KBM-7 (cell line): ENCODE data around the gene POLR3G.
A peak's percentile ranks its signal among the peaks of the same experiment; 100 is the strongest.

Experiments used
- DNase-seq: peaks from one replicate; pipeline ENCODE4 v3.0.0-alpha.2; 2015
- in situ Hi-C: fragments of 300-500 bp; cut with MboI; formaldehyde crosslinking; loops from 2 replicates; pipeline ENCODE4 v1.14.3; 2020; ENCODE audit warnings: low sequenced_read_pairs, low pct_unique_long_range_greater_than_20kb, mixed read lengths

Gene POLR3G

DNA sequence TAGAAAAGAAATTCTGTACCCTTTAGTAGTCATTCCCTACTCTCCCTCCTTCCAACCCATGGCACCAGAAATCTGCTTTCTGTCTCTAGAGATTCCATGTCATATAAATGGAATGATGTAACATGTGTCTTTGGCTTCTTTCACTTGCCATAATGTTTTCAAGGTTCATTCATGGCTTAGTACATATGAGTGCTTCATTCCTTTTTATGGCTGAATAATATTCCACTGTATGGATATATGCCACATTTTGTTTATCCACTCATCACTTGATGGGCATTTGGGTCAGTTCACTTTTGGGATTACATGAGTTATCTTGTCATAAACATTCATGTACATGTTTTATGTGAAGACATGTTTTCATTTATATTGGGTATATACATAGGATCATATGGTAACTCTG lies 19.4 kb downstream of the POLR3G start:
- in situ Hi-C loops = no loop called here
- DNase-seq = no peak

GRCh38 chr5:90495146-90495545 lies 20.5 kb downstream of the POLR3G start:
- in situ Hi-C loops = no loop called here
- DNase-seq = no peak

GRCh38 chr5:90503596-90503995 lies 28.9 kb downstream of the POLR3G start:
- in situ Hi-C loops = no loop called here
- no peak for DNase-seq

GRCh38 chr5:90504743-90505142 lies 30.1 kb downstream of the POLR3G start:
- DNase-seq = no peak
- in situ Hi-C loops = no loop called here

- DNase-seq = no peak
- in situ Hi-C loops = no loop called here
Observed at GRCh38 chr5:90506221-90506620, 31.6 kb downstream of the POLR3G start.

DNA sequence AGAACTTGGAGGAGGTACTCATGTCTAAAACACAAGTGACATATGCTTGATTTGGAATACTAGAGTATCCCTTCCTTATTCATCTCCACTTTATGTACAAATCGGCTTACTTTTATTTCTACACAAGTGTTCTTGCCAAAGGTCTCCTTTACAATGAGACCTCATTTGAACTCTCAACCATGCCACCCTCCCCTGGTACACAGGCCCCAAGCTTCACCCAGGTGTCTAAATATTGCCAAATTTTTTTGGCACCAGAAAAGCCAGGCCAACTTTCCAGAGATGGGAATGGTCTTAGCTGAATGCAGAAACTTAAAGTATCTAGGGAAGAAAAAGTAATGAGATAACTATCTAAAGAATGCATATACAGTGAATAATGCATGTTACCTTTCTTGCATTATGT lies 35.8 kb downstream of the POLR3G start:
- in situ Hi-C loops = no loop called here
- no peak for DNase-seq

DNA sequence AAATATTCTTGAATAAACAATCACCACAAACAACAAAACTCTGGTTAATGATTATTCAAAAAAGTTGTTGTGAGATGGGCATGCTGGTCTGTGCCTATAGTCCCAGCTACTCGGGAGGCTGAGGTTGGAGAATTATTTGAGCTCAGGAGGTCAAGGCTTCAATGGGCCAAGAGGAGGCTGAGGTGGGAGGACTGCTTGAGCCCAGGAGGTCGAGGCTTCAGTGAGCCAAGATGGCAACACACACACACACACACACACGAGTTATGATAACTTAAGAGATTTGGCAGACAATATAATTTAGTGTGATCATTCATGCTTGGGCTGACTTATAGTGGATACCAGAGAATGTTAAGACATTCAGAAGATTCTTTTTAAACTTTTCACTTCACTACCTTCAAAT lies 39.9 kb downstream of the POLR3G start:
- DNase-seq = no peak
- in situ Hi-C loops = no loop called here

GRCh38 chr5:90518661-90519060 lies 44.0 kb downstream of the POLR3G start:
- DNase-seq = no peak
- in situ Hi-C loops = no loop called here

DNA sequence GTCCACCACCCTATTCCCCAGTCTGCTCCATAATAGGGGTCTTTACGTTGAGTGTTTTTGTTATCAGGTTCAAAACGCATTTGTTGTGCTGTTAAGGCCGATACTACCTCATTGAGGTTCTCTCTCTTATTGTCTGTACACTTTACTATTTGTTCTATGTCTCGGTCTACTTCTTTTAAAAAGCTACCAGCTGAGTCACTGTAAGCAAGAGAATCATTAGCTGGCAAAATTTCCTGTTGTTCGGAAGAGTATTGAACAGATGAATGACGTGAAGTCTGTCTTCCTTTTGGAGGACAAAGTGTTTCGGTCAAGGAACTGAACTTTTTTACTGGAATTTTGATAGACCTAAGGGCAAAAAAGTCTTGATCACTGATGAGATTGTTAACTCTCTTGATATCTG lies 44.4 kb downstream of the POLR3G start:
- in situ Hi-C loops = no loop called here
- no peak for DNase-seq

GRCh38 chr5:90528601-90529193 lies 54.0 kb downstream of the POLR3G start:
- DNase-seq = peak; percentile 32
- in situ Hi-C loops = no loop called here

DNA sequence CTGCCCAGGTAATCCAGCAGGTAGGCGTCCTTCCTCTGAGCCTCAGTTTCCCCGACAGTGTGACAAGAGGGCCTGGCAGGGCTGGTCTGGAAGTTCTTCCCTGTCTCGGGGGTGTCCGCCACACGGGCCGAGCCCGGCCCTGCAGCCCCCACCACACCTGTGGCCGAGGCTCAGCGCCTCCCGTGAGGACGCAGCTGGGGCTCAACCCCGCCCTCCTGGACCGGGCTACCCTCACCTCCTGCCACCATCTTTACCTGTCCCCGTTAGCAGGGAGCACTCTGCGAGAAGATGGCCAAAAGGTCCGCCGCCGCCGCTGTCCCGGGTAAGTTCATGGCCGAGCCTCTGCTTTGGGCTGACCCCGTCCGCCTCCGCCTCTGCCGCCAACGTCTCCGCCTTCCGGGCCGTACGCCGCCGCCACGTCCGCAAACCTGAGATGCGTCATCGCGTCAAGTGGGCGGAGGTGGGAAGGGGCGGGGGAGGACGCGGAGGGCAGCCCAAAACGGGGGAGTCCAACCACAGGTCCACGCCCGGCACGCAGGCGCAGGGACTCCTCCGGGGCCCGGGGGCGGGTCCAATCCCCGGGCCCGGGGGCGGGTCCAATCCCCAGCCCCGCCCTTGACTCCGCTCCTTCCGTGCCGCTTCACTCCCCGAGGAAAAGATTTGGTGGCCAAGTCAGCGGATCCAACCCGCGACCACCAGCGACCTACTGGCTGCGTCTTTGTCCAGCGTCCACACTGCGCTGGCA lies 54.7 kb downstream of the POLR3G start, which contains the start of gene LYSMD3:
Gene LYSMD3 (minus strand): TSS at position 391 of the 745 bp plus-strand sequence. CDS start 4,295 bp downstream, outside the sequence.
- DNase-seq = peak; percentile 95
- in situ Hi-C loops = no loop called here

DNA sequence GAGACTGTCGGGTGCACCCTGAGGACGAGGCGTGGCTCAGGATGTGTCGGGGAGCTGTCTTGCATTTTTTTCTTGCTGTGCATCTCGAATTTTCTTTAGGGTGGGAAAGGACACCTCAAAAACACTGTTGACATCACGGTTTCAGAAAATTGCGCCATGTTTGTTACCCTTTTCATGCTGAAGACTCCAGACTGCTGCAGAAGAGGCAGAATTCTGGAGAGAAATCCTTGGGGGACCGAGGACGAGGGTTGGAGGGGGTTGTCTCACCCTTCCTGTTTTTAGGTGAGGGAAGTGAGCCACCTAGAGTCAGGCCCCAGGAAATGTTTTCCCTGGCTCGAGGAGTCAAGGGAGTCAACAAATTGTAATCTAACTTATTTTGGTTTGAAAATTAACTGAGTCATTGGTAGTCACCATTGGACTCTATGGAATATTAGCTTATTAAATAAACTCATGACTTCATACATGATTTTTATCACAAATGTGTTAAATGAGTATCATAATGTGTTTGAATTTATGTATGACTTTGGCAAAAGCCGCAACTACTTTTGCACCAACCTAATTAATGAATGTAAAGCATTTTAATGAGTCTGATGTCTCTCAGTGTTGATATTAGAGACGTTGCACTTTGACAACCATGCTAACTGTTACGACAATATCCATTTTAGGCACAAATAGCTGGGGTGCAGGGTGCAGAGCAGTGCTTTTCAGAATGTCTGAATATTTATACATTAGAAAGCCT lies 55.4 kb downstream of the POLR3G start:
- in situ Hi-C loops = no loop called here
- peak; percentile 82 for DNase-seq

DNA sequence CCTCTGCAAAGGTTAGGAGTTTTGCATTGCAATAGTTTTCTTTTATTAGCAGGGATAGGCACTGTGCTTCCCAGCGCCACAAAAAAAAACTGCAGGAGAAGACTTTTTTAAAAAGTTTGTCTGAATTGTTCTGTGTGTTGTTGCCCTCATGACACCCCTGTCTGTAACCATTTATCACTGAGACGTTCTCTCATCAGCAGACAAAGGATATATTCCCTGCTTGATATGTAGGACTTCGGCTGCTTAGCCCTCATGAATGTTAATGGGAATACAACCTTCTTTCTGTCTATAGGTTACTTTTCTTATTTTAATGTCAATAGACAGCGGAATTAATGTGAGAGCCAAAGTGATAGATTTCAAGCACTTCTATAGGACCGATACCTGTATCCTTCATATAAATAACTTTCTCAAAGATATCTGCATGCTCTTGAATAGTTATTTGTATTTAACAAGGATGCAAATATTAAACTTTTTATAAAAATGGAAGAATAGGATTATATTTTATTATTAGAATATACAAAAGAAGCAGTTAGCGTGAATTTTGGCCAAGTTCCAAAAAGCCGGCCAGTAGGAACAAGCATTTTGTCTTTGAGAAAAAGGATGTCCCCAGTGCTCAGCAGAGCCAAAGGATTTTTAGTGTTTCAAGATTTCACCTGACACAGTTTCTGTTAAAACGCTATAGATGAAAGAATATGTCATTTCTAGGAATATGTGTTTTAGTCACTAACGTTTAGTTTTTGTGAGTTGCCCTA lies 56.2 kb downstream of the POLR3G start:
- no peak for DNase-seq
- in situ Hi-C loops = no loop called here

- no peak for DNase-seq
- in situ Hi-C loops = no loop called here
Observed at GRCh38 chr5:90533794-90534193, 59.1 kb downstream of the POLR3G start.

DNA sequence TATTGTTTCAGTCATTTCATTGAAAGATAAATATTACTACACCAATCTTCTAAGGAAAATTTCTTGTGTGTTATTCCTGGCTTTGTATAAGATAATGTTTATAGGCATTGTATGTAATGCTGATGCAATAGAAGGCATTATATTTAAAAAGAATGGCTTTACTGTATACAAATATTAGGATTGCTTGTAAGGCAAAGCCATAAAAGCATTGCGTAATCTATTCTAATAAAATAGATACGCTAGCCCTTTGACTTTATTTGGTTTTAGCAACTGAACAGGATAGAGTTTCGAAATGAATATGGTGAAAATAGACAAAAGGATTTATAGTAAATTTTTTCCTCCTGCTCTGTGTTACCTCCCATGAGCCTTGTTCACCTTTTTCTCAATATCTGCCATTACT lies 60.3 kb downstream of the POLR3G start:
- no peak for DNase-seq
- in situ Hi-C loops = no loop called here

- in situ Hi-C loops = no loop called here
- DNase-seq = no peak
Observed at GRCh38 chr5:90542827-90543519, 68.3 kb downstream of the POLR3G start.

DNA sequence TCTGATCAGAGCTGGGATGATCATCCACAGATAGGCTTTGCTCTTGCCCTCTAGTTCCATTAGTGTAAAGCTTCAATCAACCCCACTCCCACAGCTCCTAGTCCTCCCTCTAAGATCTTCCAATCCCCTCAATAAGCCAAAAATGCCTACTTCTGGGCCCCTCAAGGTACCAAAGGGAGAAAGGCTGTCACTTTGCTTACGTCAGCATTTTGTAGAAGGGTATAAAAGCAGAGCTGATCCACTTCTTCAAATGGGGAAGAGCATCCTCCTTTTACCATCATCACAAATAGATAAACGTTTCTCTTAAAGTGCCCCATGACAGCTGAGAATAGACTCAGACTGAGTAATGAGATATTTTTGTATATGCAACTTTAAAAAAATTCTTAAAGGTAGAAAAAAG lies 70.8 kb downstream of the POLR3G start:
- in situ Hi-C loops = no loop called here
- no peak for DNase-seq

DNA sequence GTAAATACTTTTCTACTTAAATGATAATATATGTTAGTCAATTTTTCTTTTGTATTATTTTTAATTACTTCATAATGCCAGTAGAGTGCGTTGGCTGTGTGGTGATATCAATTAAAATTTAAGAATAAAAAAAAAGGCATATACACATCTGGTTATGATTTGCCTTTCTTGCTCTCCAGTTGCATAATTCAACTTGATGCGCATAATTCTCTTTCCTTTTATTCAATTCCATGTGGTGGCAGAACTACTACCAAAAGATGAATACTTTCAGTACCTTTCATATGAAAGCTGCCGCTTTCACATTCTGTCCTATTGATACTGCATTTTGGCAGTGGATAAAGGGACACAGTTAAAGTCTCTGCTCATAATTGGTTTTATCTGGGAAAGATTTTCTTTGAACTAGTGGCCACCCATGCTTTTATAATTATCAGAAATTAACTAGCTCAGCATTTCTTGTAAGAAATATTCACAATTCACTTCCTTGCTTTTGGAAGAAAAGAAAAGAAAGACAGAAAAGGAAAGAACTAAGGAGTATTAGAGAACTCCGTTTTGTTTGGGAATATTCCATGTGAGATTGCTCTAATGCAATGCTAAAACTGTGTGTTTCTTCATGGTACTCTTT lies 71.7 kb downstream of the POLR3G start:
- DNase-seq = no peak
- in situ Hi-C loops = no loop called here

- DNase-seq = no peak
- in situ Hi-C loops = no loop called here
Observed at GRCh38 chr5:90547072-90547536, 72.4 kb downstream of the POLR3G start.
